Stimulated activated CD4-positive, alpha-beta T cell treated with anti-CD3 and anti-CD28 coated beads, Interleukin-4, amount 100 ng/mL, for 4 hours (primary cell): ENCODE data around the gene HGFAC.

ENCODE experiments used
- DNase-seq, 2 experiments: peaks; one replicate each; pipeline ENCODE4 v3.0.0-alpha.2; 2020

Gene HGFAC

GRCh38 chr4:3492741-3493719 lies 51.3 kb downstream of the HGFAC start:
- no peak for DNase-seq

- DNase-seq, result no peak
Measured at GRCh38 chr4:3493720-3494461, 52.1 kb downstream of the HGFAC start.

- no peak for DNase-seq
Measured at GRCh38 chr4:3494462-3494871, 52.7 kb downstream of the HGFAC start.

GRCh38 chr4:3495204-3495975 lies 53.6 kb downstream of the HGFAC start:
- no peak for DNase-seq

GRCh38 chr4:3496021-3496420 lies 54.3 kb downstream of the HGFAC start:
- no peak for DNase-seq

- no peak for DNase-seq
Measured at GRCh38 chr4:3497095-3497494, 55.3 kb downstream of the HGFAC start.

GRCh38 chr4:3497523-3498389 lies 56.0 kb downstream of the HGFAC start:
- DNase-seq, result no peak

GRCh38 chr4:3498407-3498806 lies 56.6 kb downstream of the HGFAC start:
- DNase-seq, result no peak
